H54 (cell line): ENCODE measurements around the gene LRRC71.

Experiments used
- DNase-seq: peaks from one replicate; pipeline ENCODE4 v3.0.0; 2011; ENCODE audit warnings: low spot score, mixed read lengths; ENCODE audit not compliant: insufficient read length
- FAIRE-seq: peaks from 3 replicates; lab custom pipeline; 2011; peaks lifted over from hg19 to GRCh38; lab: Jason Lieb, UNC
- POLR2A ChIP-seq: IDR thresholded peaks from 2 replicates; pipeline ENCODE4 v1.6.1; 2011; ENCODE audit warnings: low read depth, mild to moderate bottlenecking, low read length

Gene LRRC71

GRCh38 chr1:156945881-156946661 lies 25.6 kb downstream of the LRRC71 start:
- DNase-seq (no peak), FAIRE-seq (no peak)

GRCh38 chr1:156947127-156947526 lies 26.7 kb downstream of the LRRC71 start:
- no peak for DNase-seq
- FAIRE-seq, result no peak
- TF ChIP-seq POLR2A, result no peak

More at GRCh38 chr1:156945881-156946661, 25.6 kb downstream of the LRRC71 start:
- no peak for TF ChIP-seq POLR2A

- no peak for FAIRE-seq
- DNase-seq, result no peak
Observed at GRCh38 chr1:156947818-156948525, 27.5 kb downstream of the LRRC71 start.

GRCh38 chr1:156948708-156949107 lies 28.3 kb downstream of the LRRC71 start:
- TF ChIP-seq POLR2A, result no peak
- no peak for FAIRE-seq
- DNase-seq, result no peak

More at GRCh38 chr1:156947818-156948525, 27.5 kb downstream of the LRRC71 start:
- TF ChIP-seq POLR2A, result no peak

- TF ChIP-seq POLR2A, result no peak
- DNase-seq (no peak), FAIRE-seq (no peak)
Observed at GRCh38 chr1:156949127-156949526, 28.7 kb downstream of the LRRC71 start.

- no peak for TF ChIP-seq POLR2A
- DNase-seq (no peak), FAIRE-seq (no peak)
Observed at GRCh38 chr1:156951371-156951770, 30.9 kb downstream of the LRRC71 start.

- FAIRE-seq, result no peak
- TF ChIP-seq POLR2A, result no peak
- DNase-seq, result no peak
Observed at GRCh38 chr1:156953571-156953970, 33.1 kb downstream of the LRRC71 start.

- no peak for TF ChIP-seq POLR2A
- FAIRE-seq, result no peak
- no peak for DNase-seq
Observed at GRCh38 chr1:156956333-156956732, 35.9 kb downstream of the LRRC71 start.

- TF ChIP-seq POLR2A, result no peak
- FAIRE-seq, result no peak
- DNase-seq, result no peak
Observed at GRCh38 chr1:156957634-156958033, 37.2 kb downstream of the LRRC71 start.

GRCh38 chr1:156958247-156958714 lies 37.8 kb downstream of the LRRC71 start:
- DNase-seq, result peak; percentile 44
- no peak for TF ChIP-seq POLR2A
- no peak for FAIRE-seq

- DNase-seq, result no peak
- no peak for TF ChIP-seq POLR2A
- no peak for FAIRE-seq
Observed at GRCh38 chr1:156959414-156959813, 39.0 kb downstream of the LRRC71 start.

- FAIRE-seq (no peak), DNase-seq (no peak)
- TF ChIP-seq POLR2A, result no peak
Observed at GRCh38 chr1:156959925-156960324, 39.5 kb downstream of the LRRC71 start.

- no peak for TF ChIP-seq POLR2A
- DNase-seq (no peak), FAIRE-seq (no peak)
Observed at GRCh38 chr1:156961709-156962108, 41.3 kb downstream of the LRRC71 start.

GRCh38 chr1:156963621-156964020 lies 43.2 kb downstream of the LRRC71 start:
- DNase-seq, result no peak
- no peak for FAIRE-seq
- TF ChIP-seq POLR2A, result no peak
